CD4-positive, alpha-beta T cell treated with Interleukin-4 for 4 hours (primary cell): Measurements from ENCODE around the gene HECTD3.
"Not testable (repeated sequence)": the region's sequence is repeated elsewhere in the genome, so short reads cannot be mapped to it uniquely, and the experiment has no call there.

ENCODE experiments used
- DNase-seq: peaks from one replicate; pipeline ENCODE4 v3.0.0-alpha.2; 2020

Gene HECTD3

DNA sequence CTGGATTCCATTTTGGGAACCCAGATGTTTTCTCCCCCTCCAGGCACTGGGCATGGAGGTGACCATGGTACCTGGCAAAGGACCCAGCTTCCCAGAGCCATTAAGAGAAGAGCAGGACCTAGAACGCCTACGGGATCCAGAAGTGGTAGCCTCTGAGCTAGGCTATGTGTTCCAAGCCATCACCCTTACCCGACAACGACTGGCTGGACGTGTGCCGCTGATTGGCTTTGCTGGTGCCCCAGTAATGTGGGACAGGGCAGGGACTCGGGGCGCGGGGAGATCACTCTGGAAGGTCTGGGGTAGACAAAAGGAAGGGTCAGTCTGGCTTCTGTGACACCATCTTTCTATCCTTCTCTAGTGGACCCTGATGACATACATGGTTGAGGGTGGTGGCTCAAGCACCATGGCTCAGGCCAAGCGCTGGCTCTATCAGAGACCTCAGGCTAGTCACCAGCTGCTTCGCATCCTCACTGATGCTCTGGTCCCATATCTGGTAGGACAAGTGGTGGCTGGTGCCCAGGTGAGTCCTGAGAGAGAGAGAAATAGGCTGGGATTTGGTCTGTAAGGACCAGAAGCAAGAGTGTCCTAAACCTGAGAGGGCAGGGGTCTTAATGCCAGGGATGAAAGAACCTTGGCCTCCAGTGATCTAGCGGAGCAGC is 2.6 kb upstream of the HECTD3 start:
- DNase-seq, result no peak

DNA sequence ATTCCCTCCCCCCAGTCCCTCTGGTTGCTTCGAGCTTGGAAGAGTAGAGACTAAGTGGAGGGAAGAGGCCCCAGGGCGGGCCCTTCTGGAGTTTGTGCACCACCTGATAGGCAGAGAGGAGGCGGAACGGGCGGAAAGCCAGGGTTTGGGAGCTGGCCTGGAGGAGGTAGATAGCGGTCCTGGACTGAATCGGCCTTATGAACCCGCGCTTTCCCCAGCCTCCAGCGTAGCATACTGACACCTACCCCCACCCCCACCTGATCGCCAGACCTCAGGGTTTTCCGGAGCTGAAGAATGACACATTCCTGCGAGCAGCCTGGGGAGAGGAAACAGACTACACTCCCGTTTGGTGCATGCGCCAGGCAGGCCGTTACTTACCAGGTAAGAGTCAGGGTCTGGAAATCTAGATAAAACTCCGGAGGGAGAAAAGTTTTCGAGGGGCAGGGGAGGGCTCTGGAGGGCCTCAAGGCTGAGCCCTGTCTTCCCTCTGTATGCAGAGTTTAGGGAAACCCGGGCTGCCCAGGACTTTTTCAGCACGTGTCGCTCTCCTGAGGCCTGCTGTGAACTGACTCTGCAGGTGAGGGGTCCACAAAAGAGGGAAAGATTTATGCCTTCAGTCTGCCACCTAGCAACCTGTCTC is 1.6 kb upstream of the HECTD3 start:
- peak; percentile 14 for DNase-seq

DNA sequence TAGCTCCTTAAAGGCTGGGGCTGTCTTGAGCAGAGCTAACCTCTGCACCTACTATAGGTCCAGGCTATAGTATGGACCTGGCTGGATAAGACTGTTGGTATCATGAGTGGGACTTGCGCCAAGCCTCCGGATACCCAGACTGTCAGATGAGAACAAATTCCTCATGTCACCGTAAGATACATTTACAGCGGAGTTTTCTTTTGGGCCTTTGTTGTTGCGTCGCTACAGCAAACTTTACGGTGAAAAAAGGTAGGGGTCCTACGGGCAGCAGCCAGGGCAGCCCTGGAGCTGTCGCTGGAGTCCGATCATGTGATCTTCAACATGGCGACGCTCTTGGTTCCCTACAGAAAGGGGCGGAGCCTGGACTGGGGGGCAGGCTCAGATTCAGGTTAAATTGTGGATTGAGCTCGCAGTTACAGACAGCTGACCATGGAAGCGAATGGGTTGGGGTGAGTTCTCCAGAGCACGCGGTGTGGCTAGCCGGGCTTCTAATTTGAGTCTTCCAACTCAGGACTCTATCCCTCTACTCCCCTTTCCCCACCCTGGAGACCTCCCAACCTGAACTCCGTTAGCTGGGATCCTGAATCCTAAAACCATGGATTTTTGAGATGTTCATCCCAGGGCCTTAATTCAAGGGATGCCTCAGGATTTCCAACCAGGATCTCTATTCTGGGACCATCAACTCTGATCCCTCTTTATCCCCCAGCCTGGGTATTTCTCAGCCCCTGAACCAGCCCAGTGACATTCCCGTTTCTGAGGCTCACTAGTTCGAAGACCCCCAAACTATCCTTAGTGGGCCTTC is 914 bp upstream of the HECTD3 start, which contains the start of gene UROD:
Gene UROD, plus strand, starts transcription at position 418 of the 802 bp plus-strand sequence. Its CDS starts 12 bp downstream, at position 430.
- peak; percentile 93 for DNase-seq

DNA sequence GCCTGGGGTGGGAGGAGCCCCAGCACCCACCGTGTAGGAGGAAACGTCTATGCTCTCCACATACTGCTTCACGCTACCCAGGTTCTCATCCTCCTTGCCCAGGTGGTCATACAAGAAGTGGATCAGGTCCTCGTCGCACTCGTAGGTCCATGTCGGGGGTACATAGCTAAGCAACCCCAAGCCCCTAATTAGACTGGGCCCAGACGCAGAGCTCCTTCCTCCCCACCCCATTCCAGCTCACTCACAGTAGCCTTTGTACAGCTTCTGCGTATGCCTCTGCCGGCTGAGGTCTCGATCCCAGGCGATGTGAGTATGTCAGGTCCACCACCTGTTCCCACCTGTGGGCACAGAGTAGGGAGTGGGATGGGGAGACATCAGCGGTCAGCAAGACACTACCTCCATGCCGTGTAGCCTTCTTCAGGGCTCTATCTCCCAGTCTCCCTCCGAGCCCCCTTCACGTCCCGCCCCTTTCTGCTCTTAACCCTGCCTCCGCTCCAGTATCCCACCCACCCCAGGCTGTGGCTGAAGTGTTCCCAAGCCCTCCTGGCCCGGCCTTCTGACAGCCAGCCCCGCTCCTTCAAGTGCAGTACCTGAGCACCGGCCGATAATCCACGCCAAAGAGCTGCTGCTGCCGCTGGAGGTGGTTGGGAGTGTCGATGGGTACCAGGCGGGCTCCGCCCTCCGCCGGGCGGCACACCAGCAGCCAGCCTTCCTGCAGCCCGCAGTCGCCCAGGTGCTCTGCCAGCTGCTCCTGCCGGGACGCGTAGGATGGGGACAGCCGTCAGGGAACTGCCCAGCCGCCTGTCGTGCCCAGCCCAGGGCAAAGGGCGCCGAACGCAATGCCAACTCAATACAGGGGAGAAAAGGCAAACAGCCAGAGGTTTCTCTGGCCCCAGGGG is 919 bp downstream of the HECTD3 start:
- no peak for DNase-seq

DNA sequence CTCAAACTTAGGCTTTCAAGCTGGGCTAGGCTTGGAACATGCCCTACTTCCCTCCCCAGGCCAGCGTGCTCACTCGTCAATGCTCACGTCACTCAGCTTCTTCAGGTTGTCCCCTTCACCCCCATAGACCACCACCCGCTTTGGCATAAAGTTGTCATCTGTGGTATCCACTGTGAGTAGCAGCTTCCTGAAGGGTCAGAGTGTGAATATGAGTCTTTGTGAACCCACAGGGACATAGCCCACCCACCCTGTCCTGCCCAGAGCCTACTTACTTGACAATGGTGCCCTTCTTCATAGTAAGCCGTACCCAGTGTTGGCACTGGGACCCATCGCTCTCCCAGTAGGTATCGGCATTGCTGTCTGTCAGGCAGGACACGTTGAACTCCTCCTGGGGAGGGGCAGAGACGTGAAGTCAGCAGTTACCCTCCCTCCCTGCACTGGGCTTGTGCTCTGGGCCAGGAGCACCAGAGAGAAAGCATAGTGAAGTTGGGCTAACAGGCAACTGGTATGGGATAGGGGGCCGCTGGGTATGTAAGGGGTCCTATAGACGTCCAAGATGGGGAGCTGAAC is 1.7 kb downstream of the HECTD3 start:
- no peak for DNase-seq

DNA sequence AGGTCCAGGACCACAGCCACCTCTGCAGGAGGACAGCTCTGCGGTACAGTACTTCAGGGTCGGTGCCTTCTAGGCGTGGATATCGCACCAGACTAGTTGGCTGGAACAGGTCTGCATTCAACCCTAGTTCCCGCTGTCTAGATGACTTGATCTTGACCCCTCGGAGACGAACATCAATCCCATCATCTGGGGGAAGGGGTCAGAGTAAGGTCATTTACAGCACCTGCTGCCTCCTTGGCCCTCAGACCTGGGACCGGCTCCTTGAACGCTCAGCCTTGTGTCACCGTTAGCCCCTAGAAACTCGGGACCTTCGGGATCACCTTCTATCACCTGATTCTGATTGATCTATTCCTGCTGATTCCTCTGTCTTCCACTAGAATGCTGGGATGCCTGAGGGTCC is 2.6 kb downstream of the HECTD3 start:
- no peak for DNase-seq

DNA sequence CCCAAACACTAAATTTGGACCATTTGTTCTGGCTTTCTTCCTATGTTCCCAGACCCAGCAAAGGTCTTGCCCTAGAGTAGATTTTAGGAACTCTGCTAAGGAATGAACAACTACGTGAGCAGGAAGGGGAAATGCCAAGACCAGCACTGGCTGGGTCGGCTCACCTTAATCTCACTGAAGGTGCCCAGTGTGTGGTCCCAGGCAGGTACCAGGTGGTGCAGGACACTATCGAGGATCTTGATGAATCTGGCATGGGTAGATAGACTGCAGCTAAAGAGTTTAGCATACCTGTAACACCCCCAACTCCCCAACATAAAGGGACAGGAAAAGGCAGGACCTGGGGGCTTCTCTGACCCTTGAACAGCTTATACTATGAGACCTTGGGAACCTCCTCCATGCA is 3.0 kb downstream of the HECTD3 start:
- DNase-seq, result no peak

DNA sequence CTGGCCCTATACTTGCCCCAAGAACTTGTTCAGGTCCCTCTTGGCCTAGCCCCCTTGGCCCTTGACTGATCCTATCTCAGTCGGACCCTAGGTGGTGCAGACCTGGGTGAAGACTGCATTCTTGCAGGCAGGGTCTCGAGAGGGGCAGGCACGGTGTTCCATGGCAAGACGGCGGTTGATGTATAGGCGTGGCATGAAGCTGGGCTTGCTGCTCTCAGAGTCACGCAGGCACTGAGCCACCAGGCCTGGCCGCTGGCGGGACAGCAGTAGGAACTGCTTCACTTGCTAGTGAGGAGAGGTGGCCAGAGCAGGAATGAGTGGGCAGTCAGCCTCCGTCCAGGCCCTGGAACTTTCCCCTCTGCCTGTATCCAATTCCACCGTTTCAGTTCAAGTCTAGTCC is 3.8 kb downstream of the HECTD3 start:
- DNase-seq, result no peak

DNA sequence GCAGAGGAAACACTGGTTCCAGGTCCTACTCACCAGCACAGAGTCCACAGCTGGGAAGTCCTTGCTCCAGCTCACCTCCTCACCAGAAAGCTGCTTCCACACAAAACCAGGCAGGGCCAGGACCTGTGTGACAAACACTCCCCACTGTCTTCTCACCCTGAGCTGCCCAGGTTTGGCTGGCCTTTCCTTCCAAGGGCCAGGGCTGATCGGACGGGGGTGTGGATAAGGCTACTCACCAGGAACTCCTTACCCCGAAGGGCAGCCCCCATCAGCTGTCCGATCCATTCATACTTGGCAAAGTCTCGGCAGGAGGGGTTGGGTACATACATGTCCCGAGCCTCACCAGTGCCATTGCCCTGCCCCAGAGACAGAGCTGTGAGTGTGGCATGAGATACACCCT is 5.4 kb downstream of the HECTD3 start:
- DNase-seq, result no peak

DNA sequence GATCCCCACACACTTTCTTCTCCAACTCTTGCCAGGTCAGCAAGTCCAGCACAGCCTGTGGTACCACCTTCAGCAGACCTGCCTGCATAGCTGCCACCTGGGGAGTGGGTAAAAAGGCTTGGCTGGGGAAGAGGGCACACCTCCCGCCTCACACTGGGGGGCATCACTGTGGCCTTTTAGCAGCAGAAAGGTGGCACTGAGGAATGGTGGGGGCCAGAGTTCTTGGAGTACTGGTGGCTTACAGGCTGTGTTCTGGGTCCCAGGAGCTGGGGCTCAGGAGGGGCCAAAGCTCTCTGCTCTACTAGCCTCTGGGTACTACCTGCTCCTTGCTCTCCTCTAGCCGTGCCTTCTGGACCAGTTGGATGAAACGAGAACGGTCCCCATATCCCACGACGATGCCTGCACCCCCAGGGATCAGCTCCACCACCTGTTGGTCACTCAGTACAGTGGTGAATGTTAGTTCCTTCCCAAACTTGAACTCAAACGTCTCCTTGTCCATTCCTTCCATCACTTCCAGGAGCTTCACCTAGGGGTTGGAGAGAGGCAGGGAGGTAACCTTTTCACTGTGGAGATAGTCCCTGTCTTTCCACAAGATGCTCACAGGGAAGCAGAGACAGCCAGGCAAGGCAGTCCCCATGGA is 6.7 kb downstream of the HECTD3 start:
- no peak for DNase-seq

DNA sequence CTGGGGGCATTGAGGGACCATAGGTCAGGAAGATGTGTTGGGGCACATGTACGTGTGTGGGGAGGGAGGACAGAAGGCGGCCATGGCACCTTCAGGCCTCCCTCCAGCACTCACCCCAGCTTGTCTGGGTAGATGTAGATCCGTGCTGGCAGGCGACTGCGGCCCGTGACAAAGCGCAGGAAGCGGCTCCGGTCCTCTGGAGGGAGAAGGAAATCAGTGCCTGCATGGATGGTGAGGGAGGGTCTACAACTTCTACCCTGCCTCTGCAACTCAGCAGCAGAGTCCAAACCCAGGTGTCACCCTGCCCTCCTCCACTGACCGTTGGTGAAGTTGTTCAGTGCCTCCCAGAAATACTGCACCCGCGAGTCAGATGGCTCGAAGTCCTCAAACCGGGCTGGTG is 7.4 kb downstream of the HECTD3 start:
- DNase-seq, result no peak

DNA sequence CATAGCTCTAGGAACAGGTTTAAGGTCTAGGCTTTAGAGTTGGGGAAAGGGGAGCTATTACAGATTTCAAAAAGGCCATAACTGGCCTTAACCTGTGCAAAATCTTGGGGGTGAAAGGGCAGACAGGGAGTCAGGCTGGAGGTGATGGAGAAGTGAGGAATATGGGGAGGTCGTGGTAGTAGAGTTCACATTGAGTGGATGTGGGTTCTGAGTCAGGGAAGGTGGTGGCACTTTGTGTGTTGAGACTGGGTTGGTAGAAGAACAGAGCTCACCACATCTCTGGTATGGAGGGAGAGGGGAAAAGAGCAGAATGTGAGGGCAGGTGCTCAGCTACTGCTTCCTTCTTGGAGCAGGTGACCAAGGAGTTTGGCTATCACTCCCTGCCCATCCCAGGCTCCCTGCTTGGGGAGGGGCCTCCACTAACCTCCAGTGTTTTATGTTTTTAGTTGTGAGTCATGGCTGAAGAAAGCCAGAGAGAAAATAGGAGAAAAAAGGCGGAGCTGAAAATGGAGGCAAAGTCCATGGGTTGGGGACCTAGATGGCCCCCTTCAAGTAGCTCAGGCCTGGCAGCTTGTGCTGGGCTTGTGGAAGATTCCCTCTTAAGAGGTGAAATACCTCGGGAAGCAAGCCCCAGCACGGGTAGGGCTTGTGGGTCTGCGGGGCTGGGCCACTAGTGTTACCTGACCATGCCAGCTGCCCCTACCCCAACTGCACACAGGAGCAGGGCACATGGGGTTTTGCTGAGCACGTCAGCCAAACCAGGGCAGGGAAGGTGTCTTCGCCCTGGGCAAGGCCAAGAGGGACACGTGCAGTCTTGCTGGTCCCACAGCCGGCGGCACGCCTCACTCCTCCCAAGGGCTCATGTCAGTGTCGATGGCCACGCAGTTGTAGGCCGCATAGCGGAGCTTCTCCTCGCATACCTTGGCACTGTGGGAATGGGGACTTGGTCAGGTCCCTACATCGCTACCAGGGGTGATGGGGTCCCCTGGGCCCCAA is 8.2 kb downstream of the HECTD3 start:
- no peak for DNase-seq

DNA sequence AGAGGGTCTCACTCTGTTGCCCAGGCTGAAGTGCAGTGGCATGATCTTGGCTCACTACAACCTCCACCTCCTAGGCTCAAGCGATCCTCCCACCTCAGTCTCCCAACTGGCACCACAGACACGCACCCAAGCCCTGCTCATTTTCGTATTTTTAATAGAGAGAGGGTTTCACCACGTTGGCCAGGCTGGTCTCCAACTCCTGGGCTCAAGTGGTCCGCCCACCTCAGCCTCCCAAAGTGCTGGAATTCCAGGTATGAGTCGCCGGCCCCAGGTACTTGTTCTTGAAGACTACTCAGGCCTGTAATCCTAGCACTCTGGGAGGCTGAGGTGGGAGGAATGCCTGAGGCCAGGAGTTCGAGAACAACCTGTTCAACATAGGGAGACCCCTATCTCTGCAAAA is 9.5 kb downstream of the HECTD3 start:
- not testable (repeated sequence) for DNase-seq

DNA sequence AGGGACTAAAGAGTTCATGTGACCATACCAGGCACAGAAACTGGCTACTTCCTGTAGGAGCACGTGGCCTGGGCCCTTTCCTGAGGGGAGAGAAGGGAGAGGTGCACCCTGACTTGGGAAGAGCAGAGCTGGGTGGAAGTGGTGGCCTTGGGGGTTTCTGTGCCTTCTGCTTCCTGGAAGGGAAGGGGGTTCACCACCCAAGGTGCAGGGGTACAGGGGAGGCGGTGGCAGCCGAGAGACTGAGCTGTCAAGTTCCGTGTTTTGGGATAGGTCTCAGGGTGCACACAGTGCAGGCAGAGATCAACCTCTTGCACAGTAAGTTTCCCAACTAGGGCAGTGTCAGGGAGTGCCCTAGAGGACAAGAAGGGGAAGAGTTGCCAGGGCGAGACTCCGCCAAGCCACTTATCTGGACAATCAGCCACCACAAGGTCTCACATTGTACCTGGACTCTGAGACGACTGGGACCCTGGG is 10.1 kb downstream of the HECTD3 start:
- DNase-seq, result no peak

DNA sequence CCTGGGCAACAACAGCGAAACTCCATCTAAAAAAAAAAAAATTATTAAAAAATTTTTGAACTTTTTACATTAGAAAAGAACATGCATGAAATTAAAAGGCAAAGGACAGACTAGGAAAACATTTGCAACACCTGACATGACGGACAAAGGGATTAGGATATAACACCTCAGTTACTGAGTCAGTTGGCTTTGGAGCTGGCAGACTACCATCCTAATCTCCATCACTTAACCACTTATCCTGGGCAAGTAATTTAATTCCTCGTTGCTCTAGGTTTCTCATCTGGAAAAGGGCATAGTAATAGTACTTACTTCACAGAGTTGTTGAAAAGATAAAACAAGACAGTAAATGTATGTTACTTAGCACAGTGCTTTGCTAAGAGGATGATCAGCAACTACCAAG is 11.9 kb downstream of the HECTD3 start:
- no peak for DNase-seq

DNA sequence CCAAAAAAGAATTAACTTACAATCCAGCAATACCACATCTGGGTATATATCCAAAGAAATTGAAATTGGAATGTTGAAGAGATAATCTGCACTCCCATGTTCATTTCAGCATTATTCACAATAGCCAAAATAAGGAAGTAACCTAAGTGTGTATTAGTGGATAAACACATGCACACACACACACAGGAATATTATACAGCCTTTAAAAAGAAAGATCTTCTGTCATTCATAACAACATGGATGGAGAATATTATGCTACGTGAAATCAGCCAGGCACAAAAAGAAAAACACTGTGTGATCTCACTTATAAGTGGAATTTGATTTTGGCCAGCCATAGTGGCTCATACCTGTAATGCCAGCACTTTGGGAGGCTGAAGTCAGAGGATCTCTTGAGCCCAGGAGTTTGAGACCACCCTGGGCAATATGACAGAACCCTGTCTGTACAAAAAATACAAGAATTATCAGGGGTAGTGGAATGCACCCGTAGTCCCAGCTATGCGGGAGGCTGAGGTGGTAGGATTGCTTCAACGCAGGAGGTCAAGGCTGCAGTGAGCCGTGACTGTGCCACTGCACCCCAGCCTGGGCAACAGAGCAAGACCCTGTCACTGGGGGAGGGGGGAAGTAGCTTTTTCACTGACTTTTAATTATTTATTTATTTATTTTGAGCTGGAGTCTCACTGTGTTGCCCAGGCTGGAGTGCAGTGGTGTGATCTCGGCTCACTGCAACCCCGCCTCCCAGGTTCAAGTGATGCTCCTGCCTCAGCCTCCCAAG is 15.5 kb downstream of the HECTD3 start:
- no peak for DNase-seq

DNA sequence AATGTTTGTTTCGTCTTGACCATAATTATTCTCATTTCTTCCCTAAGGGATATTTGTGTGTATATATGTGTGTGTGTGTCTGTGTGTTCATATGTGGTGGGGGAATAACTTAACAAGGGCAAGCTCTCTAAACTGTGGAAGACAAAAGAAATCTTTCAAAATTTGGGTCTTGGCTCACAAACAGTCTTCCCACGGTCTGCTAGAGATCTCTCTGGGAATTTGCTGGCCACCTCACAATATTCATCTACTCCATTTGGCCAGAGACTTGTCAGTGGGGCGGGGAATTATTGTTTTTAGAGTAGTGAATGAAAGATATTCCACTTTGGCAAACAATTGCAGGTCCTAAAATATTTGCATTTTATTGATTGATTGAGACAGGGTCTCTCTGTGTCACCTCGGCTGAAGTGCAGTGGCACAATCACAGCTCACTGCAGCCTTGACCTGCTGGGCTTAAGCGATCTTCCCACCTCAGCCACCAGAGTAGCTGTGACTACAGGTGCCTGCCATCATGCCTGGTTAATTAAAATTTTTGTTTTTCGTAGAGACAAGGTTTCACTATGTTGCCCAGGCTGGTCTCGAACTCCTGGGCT is 16.7 kb downstream of the HECTD3 start:
- no peak for DNase-seq

DNA sequence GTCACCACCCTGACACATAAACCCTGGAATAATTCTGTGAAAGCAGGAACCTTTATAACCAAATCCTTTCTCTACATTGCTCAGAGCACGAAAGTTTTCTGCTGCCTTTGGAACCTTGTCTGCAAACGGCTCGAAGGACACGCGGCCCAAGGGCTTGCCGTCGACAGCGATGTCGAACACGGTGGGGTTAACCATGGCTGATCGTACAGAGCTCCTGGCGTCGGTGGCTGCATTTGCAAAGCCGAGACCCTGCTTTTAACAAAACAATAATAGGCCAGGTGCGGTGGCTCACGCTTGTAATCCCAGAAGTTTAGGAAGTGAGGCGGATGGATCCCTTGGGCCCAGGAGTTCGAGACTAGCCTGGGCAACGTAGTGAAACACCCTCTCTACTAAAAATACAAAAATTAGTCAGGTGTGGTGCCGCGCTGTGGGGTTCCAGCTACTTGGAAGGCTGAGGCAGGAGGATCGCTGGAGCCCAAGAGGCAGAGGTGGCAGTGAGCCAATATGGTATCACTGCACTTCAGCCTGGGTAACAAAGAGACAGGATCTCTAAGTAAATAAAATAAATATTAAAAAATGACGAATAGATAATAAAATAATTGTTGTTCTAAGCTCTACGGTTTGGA is 22.5 kb downstream of the HECTD3 start:
- DNase-seq, result no peak
